ENCODE measurements around the gene SMPD3.
"Not testable (repeated sequence)": the region's sequence is repeated elsewhere in the genome, so short reads cannot be mapped to it uniquely, and the experiment has no call there.

SMPD3 gene

DNA sequence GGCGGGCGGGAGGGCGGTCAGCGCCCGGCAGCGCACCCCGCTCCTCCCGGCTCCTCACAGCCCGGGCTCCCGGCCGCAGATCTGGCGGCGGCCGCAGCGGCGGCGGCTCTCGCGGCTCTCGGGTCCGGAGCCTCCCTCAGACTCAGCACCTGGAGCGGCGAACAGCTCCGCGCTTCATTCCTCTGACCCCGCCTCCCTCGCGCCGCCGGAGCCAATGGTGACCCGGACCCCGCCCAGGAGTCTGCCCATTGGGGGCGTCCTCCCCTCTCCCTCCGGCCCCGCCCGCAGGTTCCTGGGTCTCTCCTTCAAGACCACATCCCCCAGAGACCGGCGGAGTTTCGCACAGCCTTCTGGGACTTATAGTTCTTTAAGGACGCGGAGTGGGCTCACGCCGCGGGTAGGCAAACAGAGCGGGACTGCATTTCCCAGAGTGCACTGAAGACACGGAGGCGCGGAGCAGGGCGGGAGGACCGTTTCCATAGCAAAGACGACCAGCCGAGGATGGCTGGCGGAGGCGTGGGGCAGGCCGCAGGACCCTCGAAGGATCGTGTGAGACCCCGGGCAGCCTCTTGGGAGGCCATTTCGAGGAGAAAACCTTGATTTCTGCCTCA, at the start of gene SMPD3:
Gene SMPD3, minus strand, starts transcription at position 149 of the 611 bp plus-strand sequence. CDS start 76,327 bp downstream, outside the sequence.
- DNase-seq, result peak; percentile 97

DNA sequence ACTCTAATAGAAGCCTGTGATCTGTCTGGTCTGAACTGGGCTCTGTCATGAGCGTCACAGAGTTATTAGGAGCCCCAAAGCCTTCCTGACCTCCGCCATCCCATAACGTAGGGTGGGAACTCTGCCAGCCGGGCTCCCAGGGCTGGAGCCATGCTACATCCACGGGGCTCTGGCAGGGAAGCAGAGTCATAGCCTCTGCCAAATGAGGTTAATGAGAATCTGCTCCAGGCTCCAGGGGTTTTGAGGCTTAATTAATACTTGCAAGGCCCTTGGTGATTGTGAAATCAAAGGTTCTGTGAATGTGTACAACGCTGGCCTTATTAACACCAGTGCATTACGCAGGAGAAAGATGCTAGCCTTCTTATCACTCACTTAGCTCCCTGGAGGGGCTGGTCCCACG, 48.4 kb upstream of the SMPD3 start:
- DNase-seq, result peak; percentile 52

DNA sequence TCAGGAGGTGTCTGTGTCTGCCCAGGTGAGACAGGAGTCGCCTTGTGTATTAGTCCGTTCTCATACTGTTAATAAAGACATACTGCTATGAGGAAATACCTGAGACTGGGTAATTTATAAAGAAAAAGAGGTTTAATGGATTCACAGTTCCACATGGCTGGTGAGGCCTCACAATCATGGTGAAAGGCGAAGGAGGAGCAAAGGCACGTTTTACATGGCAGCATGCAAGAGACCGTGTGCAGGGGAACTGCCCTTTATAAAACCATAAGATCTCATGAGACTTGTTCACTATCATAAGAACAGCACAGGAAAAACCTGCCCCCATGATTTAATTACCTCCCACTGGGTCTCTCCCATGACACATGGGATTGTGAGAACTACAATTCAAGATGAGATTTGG, 46.0 kb upstream of the SMPD3 start:
- not testable (repeated sequence) for DNase-seq

DNA sequence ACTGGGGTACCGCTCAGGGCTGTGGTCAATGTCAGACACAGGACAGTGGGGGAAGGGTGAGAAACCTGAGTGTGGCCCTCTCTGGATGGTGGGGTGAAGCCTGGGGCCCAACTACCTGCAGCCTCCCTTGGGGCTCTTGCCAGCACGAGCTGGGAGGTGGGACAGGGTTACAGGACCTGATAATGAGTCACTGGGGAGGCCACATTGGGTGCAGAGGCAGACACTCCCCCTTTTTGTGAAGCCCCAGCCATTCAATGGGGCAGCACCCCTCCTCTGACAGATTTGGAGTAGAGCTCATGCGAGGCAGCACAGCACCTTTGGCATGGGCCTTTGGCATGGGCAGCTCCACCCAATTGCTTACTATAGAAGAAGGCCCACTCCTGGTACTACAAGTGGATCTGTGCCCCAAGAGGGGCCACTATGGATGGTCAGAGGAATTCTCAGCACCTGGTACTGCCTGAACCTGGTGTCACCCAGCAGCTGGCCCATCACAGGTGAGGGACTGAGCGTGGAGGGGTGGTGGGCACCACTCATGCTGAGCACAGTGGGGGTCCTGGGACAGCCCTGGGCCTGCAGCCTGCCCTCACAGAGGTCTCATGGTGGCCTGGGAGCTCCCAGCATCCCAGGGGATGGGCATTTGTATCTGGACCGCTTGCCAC, 45.2 kb upstream of the SMPD3 start:
- no peak for DNase-seq

DNA sequence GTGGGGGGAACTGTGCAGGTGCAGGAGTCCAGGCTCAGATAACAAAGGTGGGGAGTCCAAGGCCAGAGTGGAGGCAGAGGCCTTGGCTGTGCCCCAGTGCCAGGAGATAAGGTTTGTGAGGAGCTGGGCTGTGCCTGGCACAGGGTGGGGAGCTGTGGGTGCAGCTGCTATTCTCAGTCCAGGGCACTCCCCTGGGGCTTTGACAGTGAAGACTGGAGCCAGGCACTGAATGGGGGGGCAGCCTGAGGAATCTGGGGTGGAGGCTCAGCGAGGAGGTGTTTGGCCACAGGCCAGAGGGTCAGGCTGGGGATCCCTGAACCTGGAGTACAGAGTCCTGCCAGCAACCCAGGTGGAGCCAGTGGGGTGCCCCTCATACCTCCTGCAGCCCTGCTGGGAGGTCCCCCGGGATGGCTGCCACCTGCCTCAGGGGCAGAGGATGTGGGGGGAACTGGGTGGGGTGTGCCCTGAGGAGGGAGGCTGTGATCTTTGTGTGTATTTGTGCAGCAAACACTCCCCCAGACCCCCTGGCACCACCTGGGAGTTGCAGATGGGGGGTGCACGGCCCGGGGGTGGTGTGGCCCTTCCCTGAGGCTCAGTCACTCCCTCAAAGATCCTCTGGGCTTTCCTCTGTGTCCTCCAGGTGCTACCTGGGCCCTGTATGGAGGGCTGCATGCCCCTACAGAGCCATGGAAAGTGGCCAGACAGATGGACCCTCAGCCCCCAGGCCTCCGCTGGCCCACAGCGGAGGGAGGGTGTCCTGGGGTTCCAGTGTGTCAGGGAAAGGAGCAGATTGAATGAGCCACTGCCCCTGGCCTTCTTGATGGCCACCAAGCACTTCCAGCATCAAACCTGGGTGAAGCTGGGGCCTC, 44.5 kb upstream of the SMPD3 start:
- no peak for DNase-seq

DNA sequence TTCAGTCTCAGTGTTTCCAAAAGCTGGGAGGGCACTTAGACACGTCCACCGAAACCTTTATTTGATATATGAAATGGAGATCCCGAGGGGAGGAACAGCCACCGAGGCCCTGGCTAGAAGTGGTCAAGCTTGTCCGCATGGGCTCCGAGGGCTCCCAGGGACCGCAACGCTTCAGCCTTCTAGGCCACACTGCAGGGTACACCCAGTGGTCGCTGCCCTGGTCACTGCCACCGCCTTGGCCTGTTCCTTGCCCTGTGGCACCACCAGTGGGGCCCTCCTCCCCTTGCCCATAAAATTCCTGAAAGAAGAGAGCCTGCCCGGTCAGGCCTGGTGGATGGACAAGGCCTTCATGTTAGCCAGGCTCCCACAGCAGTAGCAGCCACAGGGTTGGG, 43.8 kb upstream of the SMPD3 start:
- no peak for DNase-seq

DNA sequence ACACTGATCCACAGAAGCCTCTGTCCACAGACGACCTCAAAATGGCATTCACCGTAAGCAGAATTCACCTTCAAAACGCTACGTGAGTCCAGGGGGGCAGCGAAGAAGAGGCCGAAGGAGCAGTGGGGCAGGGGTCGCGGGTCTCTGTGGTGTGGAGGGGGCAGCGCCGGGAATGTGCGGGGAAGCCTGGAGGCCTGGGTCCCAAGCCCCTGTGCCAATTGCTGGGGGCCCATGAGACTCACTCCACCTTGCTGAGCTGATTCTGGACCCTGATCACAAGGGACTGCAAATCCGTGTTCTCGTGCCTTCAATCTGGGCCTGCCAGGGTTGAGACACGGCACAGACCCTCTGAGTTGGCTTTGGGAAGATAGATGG, 43.3 kb upstream of the SMPD3 start:
- no peak for DNase-seq

DNA sequence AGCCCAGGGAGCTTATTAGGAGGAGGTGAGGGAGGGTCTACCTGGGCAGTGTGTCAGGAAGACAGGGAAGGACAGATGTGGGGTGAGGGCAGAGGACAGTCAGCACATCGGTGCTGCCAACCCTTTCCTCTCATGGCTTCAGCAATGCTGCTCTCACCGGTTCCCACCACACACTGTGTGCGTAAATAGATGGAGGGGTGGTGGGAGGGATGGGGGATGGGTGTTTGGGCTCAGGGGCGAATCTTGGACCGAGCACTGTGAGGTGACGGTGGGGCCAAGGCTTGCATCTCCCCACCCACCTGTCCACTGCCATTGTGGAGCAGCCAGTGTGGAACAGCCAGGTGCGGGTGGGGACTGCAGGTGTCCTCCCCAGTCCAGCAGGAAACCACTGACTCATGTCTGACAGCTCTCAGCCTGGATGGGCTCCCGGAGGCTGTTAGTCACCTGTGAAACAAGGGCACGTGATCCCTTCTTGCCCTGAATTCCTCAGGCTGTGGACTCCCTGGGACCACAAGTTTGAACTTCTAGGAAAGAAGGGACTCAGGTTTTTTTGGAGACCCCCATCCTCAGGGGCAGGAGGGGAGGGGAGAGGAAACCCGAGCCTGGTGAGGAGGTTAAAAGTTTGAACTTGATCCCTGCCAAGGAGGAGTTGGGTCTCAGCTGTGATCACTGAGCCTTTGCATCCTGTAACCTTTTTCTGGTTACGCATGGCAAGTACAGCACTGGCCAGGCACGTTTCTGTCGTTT, 42.7 kb upstream of the SMPD3 start:
- no peak for DNase-seq

DNA sequence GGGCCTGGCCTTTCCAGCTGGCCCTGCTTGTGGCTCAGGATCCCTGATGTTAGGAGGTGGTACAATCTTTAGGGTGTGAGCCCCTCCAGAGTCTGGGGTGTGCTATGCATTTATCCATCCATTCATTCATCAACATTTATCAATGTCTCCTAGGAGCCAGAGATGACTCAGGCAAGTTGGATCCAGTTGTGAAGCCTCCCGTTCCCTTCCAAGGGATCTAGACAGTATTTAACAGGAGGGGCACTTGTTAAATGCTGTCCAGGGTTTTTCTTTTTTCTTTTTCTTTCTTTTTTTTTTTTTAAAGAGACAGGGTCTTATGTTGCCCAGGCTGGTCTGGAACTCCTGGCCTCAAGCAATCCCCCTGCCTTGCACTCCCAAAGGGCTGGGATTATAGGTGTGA, 42.0 kb upstream of the SMPD3 start:
- DNase-seq, result no peak

DNA sequence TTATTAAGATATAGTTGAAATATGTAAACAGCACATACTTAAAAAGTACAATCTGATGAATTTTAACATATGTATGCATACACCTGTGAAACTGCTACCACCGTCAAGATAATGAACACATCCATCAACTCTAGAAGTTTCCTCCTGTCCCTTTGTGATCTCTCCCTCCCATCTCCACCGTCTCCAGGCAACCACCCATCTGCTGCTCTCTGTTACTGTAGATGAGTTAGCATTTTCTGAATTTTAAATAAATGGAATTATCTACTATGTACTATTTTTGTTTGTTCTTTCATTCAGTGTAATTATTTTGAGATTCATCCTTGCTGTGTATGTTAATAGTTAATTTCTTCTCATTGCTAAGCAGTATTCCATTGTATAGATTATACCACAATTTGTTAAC, 40.2 kb upstream of the SMPD3 start:
- DNase-seq, result no peak

DNA sequence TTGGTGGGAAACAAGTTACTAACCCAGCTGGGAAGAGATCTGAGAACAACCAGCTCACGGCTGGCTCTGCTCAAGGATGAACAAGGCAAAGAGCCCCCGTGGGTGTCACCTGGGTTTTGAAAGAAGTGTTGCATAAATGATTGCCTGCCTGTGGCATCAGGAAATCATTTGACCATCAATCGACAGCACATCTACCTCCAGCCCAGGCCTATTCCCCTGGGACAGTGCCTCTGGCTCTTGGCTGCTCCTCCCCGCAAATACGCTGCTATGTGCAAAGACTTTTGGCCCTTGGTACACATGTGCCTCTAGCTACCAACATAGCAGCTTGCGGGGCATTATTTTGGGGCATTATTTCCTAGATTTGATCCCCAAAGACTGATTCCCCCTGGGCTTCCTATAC, 39.4 kb upstream of the SMPD3 start:
- no peak for DNase-seq

DNA sequence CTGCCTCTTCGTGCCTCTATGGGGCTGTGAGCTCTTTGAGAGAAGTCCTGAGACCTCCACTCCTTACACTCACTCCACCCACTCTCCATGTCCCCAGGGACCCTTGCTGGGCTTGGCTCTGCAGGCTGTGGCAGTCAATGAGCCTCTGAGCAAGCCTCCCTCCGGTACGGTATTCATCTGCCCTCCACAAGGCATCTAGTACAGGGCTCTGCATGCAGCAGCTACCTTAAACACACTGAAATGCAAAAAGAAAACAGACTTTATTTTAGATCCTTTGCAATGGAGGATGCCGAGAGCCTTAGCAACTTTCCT, 38.9 kb upstream of the SMPD3 start:
- DNase-seq, result no peak

DNA sequence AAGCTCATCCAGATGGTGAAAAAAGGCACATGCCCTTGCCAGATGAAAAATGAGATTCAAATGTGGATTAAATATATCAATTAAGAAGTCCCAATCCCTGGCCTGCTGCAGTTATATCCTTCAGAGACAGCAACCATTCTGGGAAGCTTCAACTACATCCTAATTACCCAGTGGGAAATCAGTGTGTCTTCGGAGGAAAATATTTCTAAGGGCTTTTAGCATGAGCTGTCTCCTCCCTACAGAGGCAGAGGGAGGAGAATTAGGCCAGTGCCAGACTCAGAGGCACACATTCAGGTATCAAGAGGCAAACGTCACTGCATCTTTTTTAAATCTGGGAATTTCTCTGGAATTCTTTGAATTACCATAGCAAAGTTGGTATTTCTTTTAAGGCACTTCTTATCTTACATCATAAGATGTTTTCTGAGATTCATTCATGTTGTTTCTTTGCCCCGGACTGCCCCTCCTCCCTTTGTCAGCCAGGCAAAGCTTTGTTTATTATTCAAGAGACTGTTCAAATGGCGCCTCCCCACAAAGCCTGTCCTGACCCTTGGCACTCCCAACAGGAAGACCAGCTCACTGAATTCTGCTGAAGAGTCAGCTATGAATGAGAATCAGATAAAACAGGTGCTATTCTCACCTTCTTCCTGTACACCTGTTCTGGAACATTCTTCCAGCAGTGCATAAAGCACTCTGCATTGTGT, 38.3 kb upstream of the SMPD3 start:
- no peak for DNase-seq

DNA sequence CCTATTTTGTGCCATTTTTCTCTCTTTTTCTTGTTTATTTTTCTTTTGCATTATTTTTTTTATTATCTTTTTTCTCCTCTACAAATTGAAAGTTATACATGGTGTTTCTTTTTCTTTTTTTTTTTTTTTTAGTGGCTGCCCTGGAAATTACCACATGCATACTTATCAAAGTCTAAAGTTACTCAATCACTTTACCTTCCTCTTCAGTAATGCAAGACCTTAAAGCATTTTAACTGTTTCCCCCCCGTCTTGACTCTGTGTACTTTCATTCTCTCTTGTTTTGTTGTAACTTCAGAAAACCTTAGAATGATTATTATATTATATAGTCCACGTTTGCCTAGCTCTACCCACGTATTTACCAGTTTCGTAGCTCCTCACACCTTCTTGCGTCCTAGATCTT, 33.3 kb upstream of the SMPD3 start:
- no peak for DNase-seq

DNA sequence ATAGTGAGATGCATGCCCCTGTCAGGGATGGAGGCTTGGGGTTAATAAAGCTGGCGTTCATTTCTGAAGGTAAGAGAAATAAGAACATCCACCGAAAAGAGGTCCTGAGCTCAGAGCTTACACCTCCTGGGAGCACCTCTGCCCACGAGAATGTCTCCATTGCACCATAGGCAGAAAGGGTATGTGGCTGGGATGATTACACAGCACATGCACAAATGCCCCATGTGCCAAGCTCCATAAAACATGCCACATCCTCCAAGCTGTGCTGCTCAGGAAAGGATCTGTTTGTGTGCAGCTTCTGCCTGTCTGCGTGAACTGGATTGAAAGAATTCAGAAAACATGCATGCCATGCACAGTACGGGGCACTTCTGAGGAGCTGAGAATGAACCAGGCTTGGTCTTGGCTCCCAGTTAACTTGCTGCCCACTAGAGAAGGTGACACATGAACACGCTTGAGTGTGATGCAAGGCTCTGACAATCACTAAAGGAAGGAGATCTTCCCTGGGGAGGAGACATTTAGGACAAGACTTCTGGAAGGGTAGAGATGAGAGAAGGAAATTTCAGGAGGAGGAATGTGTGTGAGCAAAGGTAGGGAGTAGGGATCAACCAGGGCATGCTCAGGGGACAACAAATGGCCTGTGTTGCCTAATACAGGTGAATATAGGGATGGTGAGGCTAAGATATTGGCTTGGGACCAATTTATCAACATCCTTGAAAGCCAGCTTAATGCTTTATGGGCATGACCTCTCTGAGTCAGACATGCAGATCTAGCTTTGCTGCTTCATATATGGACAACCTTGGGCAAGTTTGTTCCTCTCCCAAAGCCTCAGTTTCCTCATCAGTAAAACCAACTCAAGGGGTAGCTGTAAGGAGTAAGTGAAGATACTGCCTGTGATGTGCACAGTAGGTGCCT, 32.0 kb upstream of the SMPD3 start:
- DNase-seq, result no peak

DNA sequence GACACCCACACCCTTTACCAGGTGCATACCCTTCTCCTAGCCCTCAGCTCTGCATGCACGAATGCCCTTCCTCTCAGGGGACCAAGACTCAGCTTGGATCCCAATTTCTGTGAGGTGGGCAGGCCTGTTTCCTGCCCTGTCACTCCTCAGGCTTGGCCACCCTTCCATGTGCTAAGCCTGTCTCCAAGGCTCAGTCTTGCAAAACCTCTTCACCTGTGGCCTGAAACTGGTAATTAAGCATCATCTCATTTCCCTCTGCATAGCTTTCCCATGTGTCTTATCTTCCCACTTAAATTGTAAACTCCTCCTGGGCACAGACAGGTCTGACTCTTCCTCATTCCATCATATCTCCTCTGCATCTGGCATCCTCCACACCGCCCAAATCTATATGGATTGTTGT, 31.0 kb upstream of the SMPD3 start:
- no peak for DNase-seq

DNA sequence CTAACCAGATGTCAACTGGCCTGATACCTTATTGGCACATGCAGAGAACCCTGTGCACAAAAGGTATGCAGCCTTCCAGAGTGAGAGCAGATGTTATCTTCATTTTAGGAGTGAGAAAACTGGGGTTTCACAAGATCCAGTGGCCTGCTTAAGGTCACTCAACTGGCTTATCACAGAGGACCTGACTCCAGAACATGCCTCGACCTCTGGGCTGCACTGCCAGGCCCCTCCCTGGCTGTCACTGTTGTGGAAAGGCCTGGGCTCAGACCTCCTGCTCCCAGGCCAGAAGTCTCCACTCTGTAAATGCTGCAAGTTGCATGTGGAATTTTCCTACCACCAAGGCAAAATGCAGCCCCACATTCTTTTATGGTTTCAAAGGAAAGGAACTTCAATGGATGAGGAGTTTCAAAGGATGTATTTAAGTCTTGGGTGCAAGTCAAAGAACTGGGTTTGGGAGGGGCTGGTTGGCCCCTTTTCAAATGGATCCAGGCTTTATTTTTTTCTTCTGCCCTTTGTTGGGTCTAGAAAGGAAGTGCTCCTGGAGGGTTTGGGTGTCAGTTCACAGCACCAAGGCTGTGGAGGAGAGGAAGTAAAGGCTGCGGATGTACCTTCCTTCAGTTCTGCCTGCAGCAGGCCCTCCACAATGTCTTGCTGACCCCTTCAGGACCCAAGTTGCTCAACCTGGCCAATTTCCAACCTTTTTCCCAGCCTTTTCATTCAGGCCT, 30.4 kb upstream of the SMPD3 start:
- no peak for DNase-seq

DNA sequence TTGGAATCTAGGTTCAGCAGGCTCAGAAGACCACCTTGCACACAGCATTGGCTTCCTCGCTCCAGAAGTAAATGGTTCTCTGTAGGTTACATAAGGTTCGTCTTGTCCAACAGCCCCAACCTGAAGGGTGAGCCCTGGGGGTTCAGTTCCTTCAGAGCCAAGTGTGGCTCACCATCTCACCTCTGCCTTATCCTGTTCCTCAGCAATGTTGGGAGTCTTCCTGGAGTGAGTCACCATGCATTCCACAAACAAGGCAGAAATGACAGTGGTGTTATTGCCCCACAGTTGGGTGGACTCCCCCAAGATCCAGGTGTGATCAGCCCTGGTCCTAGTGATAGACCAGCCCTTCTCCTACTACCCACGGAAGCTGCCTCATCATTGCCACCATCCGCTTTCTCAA, 26.8 kb upstream of the SMPD3 start:
- DNase-seq, result no peak

DNA sequence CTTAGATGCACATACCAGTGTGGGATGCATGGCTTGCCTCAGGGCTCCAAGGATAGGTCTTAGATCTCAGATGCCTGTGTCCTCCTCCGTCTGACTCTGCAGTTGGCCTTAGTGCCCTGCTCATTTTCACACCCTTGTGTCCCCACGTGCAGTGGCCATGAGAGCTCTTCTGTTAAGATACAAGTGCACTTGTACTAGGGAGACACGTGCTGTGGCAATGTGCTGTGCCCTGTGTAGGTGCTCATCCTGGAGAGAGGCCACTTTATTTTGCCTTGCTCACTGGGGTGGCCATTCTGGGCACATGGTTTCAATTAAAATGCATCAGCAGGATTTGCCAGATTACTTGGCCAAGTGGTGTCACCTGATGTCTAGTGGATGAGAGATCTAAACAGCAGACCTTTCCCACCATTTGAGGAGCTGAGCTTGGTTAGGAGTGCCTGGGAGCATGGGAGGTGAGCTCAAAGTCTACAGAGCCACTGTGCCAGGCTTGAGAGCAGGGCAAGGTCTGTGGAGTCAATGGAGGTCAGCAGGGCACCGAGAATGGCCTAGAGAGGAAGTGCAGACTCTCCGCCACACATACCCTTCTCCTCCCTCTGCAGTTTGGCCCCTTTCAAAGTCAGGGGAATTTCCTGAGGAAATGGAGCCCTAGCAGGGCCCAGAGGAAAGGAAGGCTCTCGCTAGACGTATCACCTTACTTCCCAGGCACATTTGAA, 25.2 kb upstream of the SMPD3 start:
- no peak for DNase-seq

DNA sequence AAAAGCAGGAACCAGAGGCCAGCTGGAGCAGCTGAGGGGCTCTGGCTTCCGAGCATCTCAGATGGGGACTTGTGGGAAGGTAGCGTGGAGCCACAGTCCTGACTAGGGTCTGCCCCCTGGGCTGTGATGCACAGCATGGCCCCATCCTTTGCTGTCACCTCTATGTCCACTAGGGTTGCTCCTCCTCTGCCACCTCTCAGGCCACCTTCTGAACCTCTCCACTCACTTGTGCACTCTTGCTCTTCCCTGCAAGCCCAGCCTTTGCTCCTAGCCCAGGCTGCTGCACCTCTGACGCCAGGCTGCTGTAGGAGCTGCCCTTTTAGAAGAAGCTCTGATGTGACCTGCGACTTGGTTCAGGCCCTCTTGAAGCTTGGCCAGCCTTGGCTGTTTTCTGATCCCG, 24.3 kb upstream of the SMPD3 start:
- DNase-seq, result no peak
